Measurements from ENCODE around the gene INSYN1.

DNA sequence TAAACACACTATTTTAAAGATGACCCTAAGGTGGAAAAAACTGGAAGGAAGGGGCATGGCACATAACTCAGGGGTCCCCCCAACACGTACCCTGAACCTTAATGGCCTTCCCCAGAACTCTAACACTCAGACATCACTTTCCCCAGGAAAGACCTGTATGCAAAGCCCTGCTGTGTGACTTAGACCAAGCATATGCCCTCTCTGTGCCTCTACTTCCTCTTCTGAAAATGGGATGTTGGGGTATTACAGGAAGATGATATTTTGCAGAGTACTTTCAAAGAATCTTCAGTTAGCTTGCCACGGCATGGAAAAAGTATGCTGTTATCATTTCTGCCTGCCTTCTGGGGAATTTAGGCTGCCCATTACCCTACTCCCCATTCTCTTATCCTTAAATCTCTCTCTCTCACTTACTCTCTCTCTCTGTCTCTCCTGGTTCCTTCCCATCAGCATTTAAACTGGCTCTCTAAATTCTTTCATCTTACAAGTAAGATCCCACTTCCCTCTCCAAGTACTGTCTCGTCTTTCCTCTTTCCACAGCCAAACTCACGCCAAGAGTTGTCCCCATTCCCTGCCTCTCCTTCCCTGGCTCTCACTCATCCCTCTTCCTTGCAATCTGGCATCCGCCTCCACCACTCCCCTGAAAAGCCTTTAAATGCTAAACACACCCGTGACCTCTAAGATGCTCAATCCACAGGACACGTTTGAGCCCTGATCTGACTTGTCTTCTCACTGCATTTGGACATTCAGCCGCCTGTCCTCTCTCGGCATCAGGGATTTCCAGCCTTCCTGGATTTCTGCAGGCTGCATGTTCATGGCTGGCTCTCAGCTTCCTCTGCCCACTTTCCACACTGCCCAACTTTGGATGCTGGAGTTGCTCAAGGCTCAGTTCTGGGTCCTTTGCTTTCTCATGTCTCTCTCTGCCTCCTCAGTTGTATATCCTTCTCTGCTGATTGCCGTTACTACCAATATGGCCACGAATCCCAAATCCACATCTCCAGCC is 7.5 kb upstream of the INSYN1 start:
- TF ChIP-seq POLR2A (IDR thresholded peaks at IDR 0.05) (no peak), EP300 (IDR thresholded peaks at IDR 0.05) (no peak)
- TF ChIP-seq, protein P1, sequence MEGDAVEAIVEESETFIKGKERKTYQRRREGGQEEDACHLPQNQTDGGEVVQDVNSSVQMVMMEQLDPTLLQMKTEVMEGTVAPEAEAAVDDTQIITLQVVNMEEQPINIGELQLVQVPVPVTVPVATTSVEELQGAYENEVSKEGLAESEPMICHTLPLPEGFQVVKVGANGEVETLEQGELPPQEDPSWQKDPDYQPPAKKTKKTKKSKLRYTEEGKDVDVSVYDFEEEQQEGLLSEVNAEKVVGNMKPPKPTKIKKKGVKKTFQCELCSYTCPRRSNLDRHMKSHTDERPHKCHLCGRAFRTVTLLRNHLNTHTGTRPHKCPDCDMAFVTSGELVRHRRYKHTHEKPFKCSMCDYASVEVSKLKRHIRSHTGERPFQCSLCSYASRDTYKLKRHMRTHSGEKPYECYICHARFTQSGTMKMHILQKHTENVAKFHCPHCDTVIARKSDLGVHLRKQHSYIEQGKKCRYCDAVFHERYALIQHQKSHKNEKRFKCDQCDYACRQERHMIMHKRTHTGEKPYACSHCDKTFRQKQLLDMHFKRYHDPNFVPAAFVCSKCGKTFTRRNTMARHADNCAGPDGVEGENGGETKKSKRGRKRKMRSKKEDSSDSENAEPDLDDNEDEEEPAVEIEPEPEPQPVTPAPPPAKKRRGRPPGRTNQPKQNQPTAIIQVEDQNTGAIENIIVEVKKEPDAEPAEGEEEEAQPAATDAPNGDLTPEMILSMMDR (IDR thresholded peaks at IDR 0.05) = no peak

All from ovary (tissue), 3 donors.